OCI-LY7 (cell line): ENCODE measurements around the gene CREB1. TPM values are rescaled to one million over a fixed set of nuclear protein-coding genes. Genes with fewer than 3 reads are reported as not detected.

Experiments
- BruUV-seq: library from RNA; stranded (reverse); fragments of 400-500 nt; replicated peaks from 2 replicates; lab custom pipeline; 2021; lab: Mats Ljungman, UMichigan
- CTCF ChIA-PET: fragments of 300-600 bp; sonication (Branson Sonifier 250); formaldehyde crosslinking; loops from one replicate; lab custom pipeline; 2022; ENCODE audit warnings: antibody characterized with exemption; ENCODE audit not compliant: unreplicated experiment; lab: Charles Lee
- POLR2A ChIA-PET: fragments of 300-600 bp; sonication (Branson Sonifier 250); formaldehyde crosslinking; loops from one replicate; lab custom pipeline; 2022; ENCODE audit warnings: antibody characterized with exemption; lab: Charles Lee
- DNase-seq: peaks from one replicate; pipeline ENCODE4 v3.0.0-alpha.2; 2015; ENCODE audit warnings: low spot score
- H2AFZ ChIP-seq: fragments of 200-600 bp; sonication (generic), shearing (Covaris generic); 2 replicates; pipeline ENCODE4 v1.6.1; 2014; ENCODE audit warnings: mild to moderate bottlenecking, antibody characterized with exemption, low read length, moderate library complexity
- H3K27ac ChIP-seq: fragments of 200-600 bp; sonication (generic); 2 replicates; pipeline ENCODE4 v1.5.1; 2014; ENCODE audit warnings: mixed run types, low read depth, mild to moderate bottlenecking, moderate library complexity, low read length, inconsistent platforms; ENCODE audit not compliant: poor library complexity, severe bottlenecking
- H3K36me3 ChIP-seq: fragments of 200-600 bp; sonication (generic); 2 replicates; pipeline ENCODE4 v1.6.1; 2014; ENCODE audit warnings: mild to moderate bottlenecking, antibody characterized with exemption, low read length, moderate library complexity, mixed read lengths; ENCODE audit not compliant: insufficient read depth
- H3K4me1 ChIP-seq: fragments of 200-600 bp; sonication (generic); 2 replicates; pipeline ENCODE4 v1.5.1; 2014; ENCODE audit warnings: mild to moderate bottlenecking, low read length; ENCODE audit not compliant: insufficient read depth, poor library complexity, severe bottlenecking
- H3K4me2 ChIP-seq: fragments of 200-600 bp; sonication (generic); 2 replicates; pipeline ENCODE4 v1.6.1; 2014; ENCODE audit warnings: mild to moderate bottlenecking, low read length
- H3K4me3 ChIP-seq: fragments of 200-600 bp; sonication (generic); 2 replicates; pipeline ENCODE4 v1.5.1; 2014; ENCODE audit warnings: mild to moderate bottlenecking, low read depth, low read length; ENCODE audit not compliant: poor library complexity, severe bottlenecking
- H3K79me2 ChIP-seq: fragments of 200-600 bp; sonication (generic); 2 replicates; pipeline ENCODE4 v1.6.1; 2016; ENCODE audit warnings: low read depth, mild to moderate bottlenecking, low read length, moderate library complexity, mixed read lengths; ENCODE audit not compliant: insufficient read depth
- H3K9me2 ChIP-seq: fragments of 200-600 bp; sonication (generic); 2 replicates; pipeline ENCODE4 v1.6.1; 2016; ENCODE audit warnings: mild to moderate bottlenecking, low read length, mixed read lengths; ENCODE audit not compliant: insufficient read depth
- H3K9me3 ChIP-seq: fragments of 200-600 bp; sonication (generic); 2 replicates; pipeline ENCODE4 v1.6.1; 2014; ENCODE audit warnings: mild to moderate bottlenecking, mixed run types, low read length, mixed read lengths
- H4K20me1 ChIP-seq: fragments of 200-600 bp; sonication (generic); 2 replicates; pipeline ENCODE4 v1.6.1; 2014; ENCODE audit warnings: mild to moderate bottlenecking, antibody characterized with exemption, low read length, moderate library complexity, mixed read lengths; ENCODE audit not compliant: insufficient read depth
- EZH2phosphoT487 ChIP-seq: fragments of 200-600 bp; sonication (generic); IDR thresholded peaks from 2 replicates; pipeline ENCODE4 v1.6.1; 2018; ENCODE audit warnings: low read depth, borderline replicate concordance, mild to moderate bottlenecking, mixed run types, antibody characterized with exemption, low read length, moderate library complexity, mixed read lengths
- intact Hi-C: fragments of 100-400 bp; cut with micrococcal nuclease; formaldehyde crosslinking; loops from one replicate; pipeline ENCODE4 v1.10.0; 2022; ENCODE audit not compliant: unreplicated experiment
- total RNA-seq, 2 experiments: library from RNA; depleted of rRNA in 1 of 2; stranded (reverse); fragments of >200 nt in 1 of 2; shearing (Covaris generic) in 1 of 2; gene quantifications; 2 replicates each; pipeline ENCODE4 v1.2.3, GENCODE V29; 2014 to 2022
- TF ChIP-seq, protein P1 (sequence below): fragments of 200-600 bp; sonication (generic); conservative IDR thresholded peaks from 2 replicates; pipeline ENCODE4 v1.5.1; 2014; ENCODE audit warnings: mild to moderate bottlenecking, antibody characterized with exemption, low read length, moderate library complexity, mixed read lengths

Gene CREB1
- total RNA-seq, 2 experiments from 2014 or later = 54.3 to 84.9 TPM

DNA sequence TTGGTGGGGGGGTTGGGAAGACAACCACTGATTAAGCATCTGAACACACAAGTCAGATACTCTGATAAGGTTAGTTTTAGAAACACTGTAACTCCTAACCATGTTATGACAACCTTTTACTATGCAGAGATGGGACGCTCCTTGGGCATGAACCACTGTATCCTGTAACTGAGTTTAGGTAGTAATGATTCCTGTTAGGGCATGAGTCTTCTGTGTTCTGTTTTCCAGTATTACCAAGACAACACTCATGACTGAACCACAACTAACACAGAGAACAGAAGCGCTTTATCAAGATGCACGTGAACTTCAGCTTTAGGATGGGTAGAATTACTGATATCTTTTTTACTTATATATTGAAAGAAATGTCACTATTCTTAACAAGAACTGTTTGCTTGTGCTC is 14.1 kb upstream of the CREB1 start:
- Histone ChIP-seq H2AFZ (no peak overlapping the region), H3K79me2 (no peaks in the 10 kb centered on the region), H3K4me1 (no peaks in the 10 kb centered on the region), H3K4me3 (no peak overlapping the region), H3K27ac (no peak overlapping the region), H3K36me3 (no peaks in the 10 kb centered on the region), H3K9me2 (no peaks in the 10 kb centered on the region), H3K4me2 (no peak overlapping the region), H4K20me1 (no peaks in the 10 kb centered on the region), H3K9me3 (no peaks in the 10 kb centered on the region)
- BruUV-seq = no TSS peak
- no peak for DNase-seq
- ChIA-PET CTCF (no interaction called here), POLR2A (no interaction called here)
- intact Hi-C loops = no loop called here
- TF ChIP-seq, protein P1, sequence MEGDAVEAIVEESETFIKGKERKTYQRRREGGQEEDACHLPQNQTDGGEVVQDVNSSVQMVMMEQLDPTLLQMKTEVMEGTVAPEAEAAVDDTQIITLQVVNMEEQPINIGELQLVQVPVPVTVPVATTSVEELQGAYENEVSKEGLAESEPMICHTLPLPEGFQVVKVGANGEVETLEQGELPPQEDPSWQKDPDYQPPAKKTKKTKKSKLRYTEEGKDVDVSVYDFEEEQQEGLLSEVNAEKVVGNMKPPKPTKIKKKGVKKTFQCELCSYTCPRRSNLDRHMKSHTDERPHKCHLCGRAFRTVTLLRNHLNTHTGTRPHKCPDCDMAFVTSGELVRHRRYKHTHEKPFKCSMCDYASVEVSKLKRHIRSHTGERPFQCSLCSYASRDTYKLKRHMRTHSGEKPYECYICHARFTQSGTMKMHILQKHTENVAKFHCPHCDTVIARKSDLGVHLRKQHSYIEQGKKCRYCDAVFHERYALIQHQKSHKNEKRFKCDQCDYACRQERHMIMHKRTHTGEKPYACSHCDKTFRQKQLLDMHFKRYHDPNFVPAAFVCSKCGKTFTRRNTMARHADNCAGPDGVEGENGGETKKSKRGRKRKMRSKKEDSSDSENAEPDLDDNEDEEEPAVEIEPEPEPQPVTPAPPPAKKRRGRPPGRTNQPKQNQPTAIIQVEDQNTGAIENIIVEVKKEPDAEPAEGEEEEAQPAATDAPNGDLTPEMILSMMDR = no peak
- no peak for TF ChIP-seq EZH2phosphoT487

DNA sequence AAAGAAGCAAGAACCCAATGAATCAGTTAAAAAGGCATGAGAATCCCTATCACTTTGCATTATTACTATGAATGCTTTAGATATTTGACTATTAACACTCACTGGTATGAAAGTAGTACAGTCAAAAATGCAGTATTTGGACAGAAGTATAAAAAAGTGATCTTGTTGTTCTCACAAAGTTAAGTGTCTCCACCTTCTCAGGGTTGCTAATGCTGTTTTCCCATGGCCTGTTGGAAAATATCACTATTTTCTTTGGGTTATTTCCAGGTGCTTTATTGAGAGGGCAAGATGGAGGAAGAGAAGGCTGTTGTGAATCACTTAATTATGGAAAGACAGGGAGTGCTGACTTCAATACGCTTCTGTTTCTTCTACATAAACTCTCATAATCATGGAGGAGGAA is 13.6 kb upstream of the CREB1 start:
- CTCF ChIA-PET = no interaction called here
- no peak overlapping the region for H3K27ac ChIP-seq
- H3K9me3 ChIP-seq = no peaks in the 10 kb centered on the region
- no peak overlapping the region for H3K4me2 ChIP-seq
- TF ChIP-seq, protein P1 = no peak
- no peak for TF ChIP-seq EZH2phosphoT487
- POLR2A ChIA-PET = interaction anchor here (1.1 kb wide), 1 partner anchor 14 kb away, joined by 4 read pairs; no protein-coding TSS in a partner anchor
- no TSS peak for BruUV-seq
- no peak overlapping the region for H2AFZ ChIP-seq
- H3K79me2 ChIP-seq = no peaks in the 10 kb centered on the region
- H3K4me3 ChIP-seq = no peak overlapping the region
- no peaks in the 10 kb centered on the region for H3K4me1 ChIP-seq
- DNase-seq = no peak
- H3K9me2 ChIP-seq = no peaks in the 10 kb centered on the region
- no peaks in the 10 kb centered on the region for H3K36me3 ChIP-seq
- intact Hi-C loops = no loop called here
- H4K20me1 ChIP-seq = no peaks in the 10 kb centered on the region

DNA sequence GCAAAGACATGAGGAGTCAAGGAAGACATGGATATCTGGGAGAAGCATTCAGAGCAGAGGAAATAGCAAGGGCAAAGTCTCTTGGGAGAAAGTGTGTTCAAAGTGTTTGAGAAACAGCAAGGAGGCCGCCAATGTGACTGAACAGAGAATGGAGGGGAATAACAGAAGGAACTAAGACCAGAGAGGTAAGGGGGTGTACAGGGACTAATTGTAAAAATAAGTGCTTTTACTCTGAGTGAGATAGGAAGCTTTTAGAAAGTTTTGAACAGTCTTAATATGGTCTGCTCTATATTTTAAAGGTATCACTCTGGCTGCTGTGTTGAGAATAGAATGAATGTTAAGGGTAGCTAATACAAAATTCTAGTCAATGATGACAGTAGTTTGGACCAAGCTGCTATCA is 6.8 kb upstream of the CREB1 start:
- intact Hi-C loops = no loop called here
- POLR2A ChIA-PET = no interaction called here

More for the DNA sequence above, 6.8 kb upstream of the CREB1 start:
- Histone ChIP-seq H2AFZ (no peak overlapping the region), H4K20me1 (no peaks in the 10 kb centered on the region), H3K79me2 (no peaks in the 10 kb centered on the region), H3K9me3 (no peaks in the 10 kb centered on the region), H3K4me2 (no peak overlapping the region), H3K9me2 (no peaks in the 10 kb centered on the region), H3K36me3 (no peaks in the 10 kb centered on the region), H3K27ac (no peak overlapping the region), H3K4me1 (peaks cover 18% of the 10 kb centered on the region), H3K4me3 (no peak overlapping the region)
- DNase-seq = no peak
- TF ChIP-seq EZH2phosphoT487 = no peak
- TF ChIP-seq, protein P1 = no peak
- BruUV-seq = no TSS peak
- CTCF ChIA-PET = no interaction called here
